DOHH2 (cell line): ENCODE measurements around the gene ERG28.

ENCODE experiments used
- EZH2phosphoT487 ChIP-seq: fragments of 200-600 bp; sonication (generic); IDR thresholded peaks from 2 replicates; pipeline ENCODE4 v1.6.1; 2017; ENCODE audit warnings: borderline replicate concordance, mild to moderate bottlenecking, antibody characterized with exemption, low read length, moderate library complexity, mixed read lengths
- TF ChIP-seq, protein P1 (sequence below): fragments of 200-600 bp; sonication (generic); IDR thresholded peaks from one replicate; pipeline ENCODE4 v1.5.1; 2014; ENCODE audit warnings: antibody characterized with exemption, mild to moderate bottlenecking, low read depth, low read length; ENCODE audit not compliant: poor library complexity, severe bottlenecking

DNA sequence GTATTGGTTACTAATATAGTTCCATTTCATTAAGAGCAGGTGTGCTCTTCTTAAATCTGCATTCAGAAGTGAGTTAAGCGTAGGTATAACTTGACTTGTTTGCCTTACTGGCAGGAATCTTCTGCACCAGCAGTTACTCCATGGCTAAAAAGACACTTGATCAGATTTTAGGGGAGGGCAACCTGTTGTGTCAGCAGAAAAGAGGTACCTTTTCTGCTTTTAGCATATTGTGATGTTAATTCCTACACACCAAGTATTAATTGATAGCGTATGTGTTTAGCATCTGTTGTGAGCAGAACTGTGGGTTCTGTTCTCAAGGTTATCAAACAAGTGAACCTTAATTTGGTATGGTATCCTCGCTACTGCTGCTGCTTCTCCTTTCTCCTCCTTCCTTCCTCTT, 38.7 kb upstream of the ERG28 start:
- TF ChIP-seq, protein P1, sequence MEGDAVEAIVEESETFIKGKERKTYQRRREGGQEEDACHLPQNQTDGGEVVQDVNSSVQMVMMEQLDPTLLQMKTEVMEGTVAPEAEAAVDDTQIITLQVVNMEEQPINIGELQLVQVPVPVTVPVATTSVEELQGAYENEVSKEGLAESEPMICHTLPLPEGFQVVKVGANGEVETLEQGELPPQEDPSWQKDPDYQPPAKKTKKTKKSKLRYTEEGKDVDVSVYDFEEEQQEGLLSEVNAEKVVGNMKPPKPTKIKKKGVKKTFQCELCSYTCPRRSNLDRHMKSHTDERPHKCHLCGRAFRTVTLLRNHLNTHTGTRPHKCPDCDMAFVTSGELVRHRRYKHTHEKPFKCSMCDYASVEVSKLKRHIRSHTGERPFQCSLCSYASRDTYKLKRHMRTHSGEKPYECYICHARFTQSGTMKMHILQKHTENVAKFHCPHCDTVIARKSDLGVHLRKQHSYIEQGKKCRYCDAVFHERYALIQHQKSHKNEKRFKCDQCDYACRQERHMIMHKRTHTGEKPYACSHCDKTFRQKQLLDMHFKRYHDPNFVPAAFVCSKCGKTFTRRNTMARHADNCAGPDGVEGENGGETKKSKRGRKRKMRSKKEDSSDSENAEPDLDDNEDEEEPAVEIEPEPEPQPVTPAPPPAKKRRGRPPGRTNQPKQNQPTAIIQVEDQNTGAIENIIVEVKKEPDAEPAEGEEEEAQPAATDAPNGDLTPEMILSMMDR: no peak
- TF ChIP-seq EZH2phosphoT487: no peak
